ENCODE measurements around the gene TMED8.

TMED8 gene

GRCh38 chr14:77364146-77364545 is 12.7 kb downstream of the TMED8 start:
- no peak overlapping the region for H3K4me3 ChIP-seq (ENCODE audit: low read length)
- DNase-seq (ENCODE audit: low read depth), result no peak
- no peak for TF ChIP-seq CTCF (IDR thresholded peaks at IDR 0.05; ENCODE audit: insufficient read depth, low read depth, low read length, missing control alignments)

- no peak overlapping the region for H3K4me3 ChIP-seq (ENCODE audit: low read length)
- no peak for DNase-seq (ENCODE audit: low read depth)
- TF ChIP-seq CTCF (IDR thresholded peaks at IDR 0.05; ENCODE audit: insufficient read depth, low read depth, low read length, missing control alignments), result no peak
Observed at GRCh38 chr14:77359626-77360025, 17.3 kb downstream of the TMED8 start.

- TF ChIP-seq CTCF (IDR thresholded peaks at IDR 0.05; ENCODE audit: insufficient read depth, low read depth, low read length, missing control alignments), result no peak
- DNase-seq (ENCODE audit: low read depth), result no peak
Observed at GRCh38 chr14:77356899-77357298, 20.0 kb downstream of the TMED8 start.

GRCh38 chr14:77355811-77356210 is 21.1 kb downstream of the TMED8 start:
- no peak overlapping the region for H3K4me3 ChIP-seq (ENCODE audit: low read length)
- DNase-seq (ENCODE audit: low read depth), result no peak
- TF ChIP-seq CTCF (IDR thresholded peaks at IDR 0.05; ENCODE audit: insufficient read depth, low read depth, low read length, missing control alignments), result no peak

More at GRCh38 chr14:77356899-77357298, 20.0 kb downstream of the TMED8 start:
- H3K4me3 ChIP-seq (ENCODE audit: low read length), result no peak overlapping the region

GRCh38 chr14:77353469-77354141 is 23.3 kb downstream of the TMED8 start:
- no peak for DNase-seq (ENCODE audit: low read depth)
- no peak overlapping the region for H3K4me3 ChIP-seq (ENCODE audit: low read length)
- no peak for TF ChIP-seq CTCF (IDR thresholded peaks at IDR 0.05; ENCODE audit: insufficient read depth, low read depth, low read length, missing control alignments)

- DNase-seq (ENCODE audit: low read depth), result no peak
- TF ChIP-seq CTCF (IDR thresholded peaks at IDR 0.05; ENCODE audit: insufficient read depth, low read depth, low read length, missing control alignments), result no peak
- no peak overlapping the region for H3K4me3 ChIP-seq (ENCODE audit: low read length)
Observed at GRCh38 chr14:77347751-77348150, 29.1 kb downstream of the TMED8 start.

- DNase-seq (ENCODE audit: low read depth), result no peak
- no peak overlapping the region for H3K4me3 ChIP-seq (ENCODE audit: low read length)
- TF ChIP-seq CTCF (IDR thresholded peaks at IDR 0.05; ENCODE audit: insufficient read depth, low read depth, low read length, missing control alignments), result no peak
Observed at GRCh38 chr14:77346495-77346894, 30.4 kb downstream of the TMED8 start.
